ENCODE measurements around the gene SETDB2.

DNA sequence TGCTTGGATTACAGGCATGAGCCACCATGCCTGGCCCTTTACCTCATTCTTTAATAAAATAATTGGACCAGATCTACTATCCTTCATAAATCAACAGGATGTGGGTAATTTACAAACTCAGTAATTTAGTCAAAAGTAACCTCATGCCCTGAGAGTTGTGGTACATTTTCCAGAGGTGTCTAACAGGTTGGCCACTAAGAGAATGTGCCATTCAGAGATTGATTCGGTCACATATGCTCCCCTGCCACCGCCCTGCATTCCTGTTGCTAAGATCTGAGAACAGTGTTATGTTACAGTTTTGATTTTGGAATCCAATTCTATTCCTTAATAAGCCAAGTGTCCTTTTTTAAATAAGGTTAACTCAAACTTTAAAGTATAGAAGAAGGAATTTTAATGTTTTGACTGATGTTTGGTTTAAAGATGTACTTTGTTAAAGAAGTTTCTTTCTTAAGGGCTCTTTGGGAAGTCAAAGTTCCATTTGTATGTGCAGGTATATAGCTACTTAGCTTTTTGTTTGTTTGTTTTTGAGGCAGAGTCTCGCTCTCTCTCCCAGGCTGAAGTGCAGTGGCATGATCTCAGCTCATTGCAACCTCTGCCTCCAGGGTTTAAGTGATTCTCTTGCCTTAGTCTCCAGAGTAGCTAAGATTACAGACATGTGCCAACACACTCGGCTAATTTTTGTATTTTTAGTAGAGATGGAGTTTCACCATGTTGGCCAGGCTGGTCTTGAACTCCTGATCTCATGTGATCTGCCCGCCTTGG is 80.8 kb downstream of the SETDB2 start:
- no peak for TF ChIP-seq JUND (IDR thresholded peaks at IDR 0.05)
- no peak for TF ChIP-seq RAD21 (IDR thresholded peaks at IDR 0.05)
- TF ChIP-seq, protein P1, sequence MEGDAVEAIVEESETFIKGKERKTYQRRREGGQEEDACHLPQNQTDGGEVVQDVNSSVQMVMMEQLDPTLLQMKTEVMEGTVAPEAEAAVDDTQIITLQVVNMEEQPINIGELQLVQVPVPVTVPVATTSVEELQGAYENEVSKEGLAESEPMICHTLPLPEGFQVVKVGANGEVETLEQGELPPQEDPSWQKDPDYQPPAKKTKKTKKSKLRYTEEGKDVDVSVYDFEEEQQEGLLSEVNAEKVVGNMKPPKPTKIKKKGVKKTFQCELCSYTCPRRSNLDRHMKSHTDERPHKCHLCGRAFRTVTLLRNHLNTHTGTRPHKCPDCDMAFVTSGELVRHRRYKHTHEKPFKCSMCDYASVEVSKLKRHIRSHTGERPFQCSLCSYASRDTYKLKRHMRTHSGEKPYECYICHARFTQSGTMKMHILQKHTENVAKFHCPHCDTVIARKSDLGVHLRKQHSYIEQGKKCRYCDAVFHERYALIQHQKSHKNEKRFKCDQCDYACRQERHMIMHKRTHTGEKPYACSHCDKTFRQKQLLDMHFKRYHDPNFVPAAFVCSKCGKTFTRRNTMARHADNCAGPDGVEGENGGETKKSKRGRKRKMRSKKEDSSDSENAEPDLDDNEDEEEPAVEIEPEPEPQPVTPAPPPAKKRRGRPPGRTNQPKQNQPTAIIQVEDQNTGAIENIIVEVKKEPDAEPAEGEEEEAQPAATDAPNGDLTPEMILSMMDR (IDR thresholded peaks at IDR 0.05; ENCODE audit: low read depth, low read length, missing input control): no peak
- TF ChIP-seq TAF1 (conservative IDR thresholded peaks at IDR 0.05): no peak
- TF ChIP-seq SP1 (IDR thresholded peaks at IDR 0.05): no peak
- TF ChIP-seq, protein P2, sequence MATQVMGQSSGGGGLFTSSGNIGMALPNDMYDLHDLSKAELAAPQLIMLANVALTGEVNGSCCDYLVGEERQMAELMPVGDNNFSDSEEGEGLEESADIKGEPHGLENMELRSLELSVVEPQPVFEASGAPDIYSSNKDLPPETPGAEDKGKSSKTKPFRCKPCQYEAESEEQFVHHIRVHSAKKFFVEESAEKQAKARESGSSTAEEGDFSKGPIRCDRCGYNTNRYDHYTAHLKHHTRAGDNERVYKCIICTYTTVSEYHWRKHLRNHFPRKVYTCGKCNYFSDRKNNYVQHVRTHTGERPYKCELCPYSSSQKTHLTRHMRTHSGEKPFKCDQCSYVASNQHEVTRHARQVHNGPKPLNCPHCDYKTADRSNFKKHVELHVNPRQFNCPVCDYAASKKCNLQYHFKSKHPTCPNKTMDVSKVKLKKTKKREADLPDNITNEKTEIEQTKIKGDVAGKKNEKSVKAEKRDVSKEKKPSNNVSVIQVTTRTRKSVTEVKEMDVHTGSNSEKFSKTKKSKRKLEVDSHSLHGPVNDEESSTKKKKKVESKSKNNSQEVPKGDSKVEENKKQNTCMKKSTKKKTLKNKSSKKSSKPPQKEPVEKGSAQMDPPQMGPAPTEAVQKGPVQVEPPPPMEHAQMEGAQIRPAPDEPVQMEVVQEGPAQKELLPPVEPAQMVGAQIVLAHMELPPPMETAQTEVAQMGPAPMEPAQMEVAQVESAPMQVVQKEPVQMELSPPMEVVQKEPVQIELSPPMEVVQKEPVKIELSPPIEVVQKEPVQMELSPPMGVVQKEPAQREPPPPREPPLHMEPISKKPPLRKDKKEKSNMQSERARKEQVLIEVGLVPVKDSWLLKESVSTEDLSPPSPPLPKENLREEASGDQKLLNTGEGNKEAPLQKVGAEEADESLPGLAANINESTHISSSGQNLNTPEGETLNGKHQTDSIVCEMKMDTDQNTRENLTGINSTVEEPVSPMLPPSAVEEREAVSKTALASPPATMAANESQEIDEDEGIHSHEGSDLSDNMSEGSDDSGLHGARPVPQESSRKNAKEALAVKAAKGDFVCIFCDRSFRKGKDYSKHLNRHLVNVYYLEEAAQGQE (IDR thresholded peaks at IDR 0.05): no peak
- no peak for TF ChIP-seq GABPA (IDR thresholded peaks at IDR 0.05 in 1 of 2, conservative IDR thresholded peaks at IDR 0.05 in 1 of 2)
- no peak for TF ChIP-seq YY1 (IDR thresholded peaks at IDR 0.05)
- TF ChIP-seq, protein P3, sequence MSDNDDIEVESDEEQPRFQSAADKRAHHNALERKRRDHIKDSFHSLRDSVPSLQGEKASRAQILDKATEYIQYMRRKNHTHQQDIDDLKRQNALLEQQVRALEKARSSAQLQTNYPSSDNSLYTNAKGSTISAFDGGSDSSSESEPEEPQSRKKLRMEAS (IDR thresholded peaks at IDR 0.05): no peak
- no peak for TF ChIP-seq HNF4A (conservative IDR thresholded peaks at IDR 0.05)

All from liver (tissue), 3 donors.